Central memory CD8-positive, alpha-beta T cell (primary cell): ENCODE results near the gene SAMSN1.

Source experiments
- ATAC-seq: fragments of 150-1000 bp; cut with Tn5 transposase; replicated peaks from 2 replicates; pipeline ENCODE4 v1.10.0; 2022; ENCODE audit warnings: mild to moderate bottlenecking, moderate FRiP score, moderate number of reproducible peaks; ENCODE audit not compliant: poor library complexity, severe bottlenecking; ENCODE audit errors: extremely low read depth
- DNase-seq, 2 donors: peaks; one replicate each; pipeline ENCODE4 v3.0.0; 2021; ENCODE audit warnings: low spot score in 2 of 2
- H3K27ac Mint-ChIP-seq: one replicate; pipeline ENCODE4 v1.8.0; 2022; ENCODE audit warnings: low read depth, mild to moderate bottlenecking, moderate library complexity, mixed read lengths
- H3K27me3 Mint-ChIP-seq: one replicate; pipeline ENCODE4 v1.8.0; 2022; ENCODE audit warnings: mixed read lengths
- H3K36me3 Mint-ChIP-seq: one replicate; pipeline ENCODE4 v1.8.0; 2022; ENCODE audit warnings: mild to moderate bottlenecking, moderate library complexity, mixed read lengths; ENCODE audit not compliant: insufficient read depth
- H3K4me1 Mint-ChIP-seq: one replicate; pipeline ENCODE4 v1.8.0; 2022; ENCODE audit warnings: mixed read lengths
- H3K4me3 Mint-ChIP-seq: one replicate; pipeline ENCODE4 v1.8.0; 2022; ENCODE audit warnings: mild to moderate bottlenecking, moderate library complexity, mixed read lengths
- H3K9me3 Mint-ChIP-seq: one replicate; pipeline ENCODE4 v1.8.0; 2022; ENCODE audit warnings: mixed read lengths

SAMSN1 gene

GRCh38 chr21:14545906-14546480 lies at the start of gene SAMSN1:
Gene SAMSN1 (minus strand): TSS chr21:14546315. CDS start chr21:14546261, 54 bp downstream.
- ATAC-seq: peak; percentile 94
- peak within 1 kb of the TSS; percentile 99 for H3K27ac Mint-ChIP-seq
- peak within 1 kb of the TSS; percentile 79 for H3K4me3 Mint-ChIP-seq
- no peaks in the 10 kb centered on the region for H3K9me3 Mint-ChIP-seq
- no peaks in the 10 kb centered on the region for H3K27me3 Mint-ChIP-seq
- peak; percentile 39 to 72 for DNase-seq
- H3K36me3 Mint-ChIP-seq: peaks cover 20% of the 10 kb centered on the region
- peaks cover 58% of the 10 kb centered on the region for H3K4me1 Mint-ChIP-seq

DNA sequence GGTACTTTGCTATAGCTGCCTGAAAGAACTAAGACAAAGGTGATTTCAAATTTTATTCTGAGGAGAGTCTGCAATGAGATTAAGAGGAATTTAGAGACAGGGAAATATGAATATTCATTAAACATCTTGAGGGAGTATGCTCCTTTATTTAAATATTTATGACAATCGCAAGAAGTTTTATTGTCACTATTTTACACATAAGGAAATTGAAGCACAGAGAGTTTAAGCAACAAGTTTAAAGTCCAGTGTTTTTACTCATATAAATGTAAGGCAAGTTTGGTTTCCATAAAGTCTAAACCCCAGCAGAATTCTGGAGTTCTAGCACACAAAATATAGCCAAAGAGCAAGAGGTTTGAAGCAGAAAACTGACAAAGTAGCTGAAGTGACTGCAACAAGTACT lies 49.3 kb upstream of the SAMSN1 start:
- Mint-ChIP-seq H3K27me3 (no peaks in the 10 kb centered on the region), H3K4me1 (peaks cover 10% of the 10 kb centered on the region), H3K27ac (no peak overlapping the region), H3K36me3 (peaks cover 4% of the 10 kb centered on the region), H3K9me3 (peaks cover 11% of the 10 kb centered on the region), H3K4me3 (no peak overlapping the region)
- DNase-seq (no peak), ATAC-seq (no peak)

GRCh38 chr21:14594967-14595366 lies 48.9 kb upstream of the SAMSN1 start:
- Mint-ChIP-seq H3K27me3 (no peaks in the 10 kb centered on the region), H3K4me1 (peaks cover 10% of the 10 kb centered on the region), H3K27ac (peak overlapping the region; percentile 3), H3K9me3 (peaks cover 11% of the 10 kb centered on the region), H3K4me3 (no peak overlapping the region), H3K36me3 (peaks cover 4% of the 10 kb centered on the region)
- DNase-seq (no peak), ATAC-seq (no peak)

- DNase-seq (no peak), ATAC-seq (no peak)
- no peak overlapping the region for H3K27ac Mint-ChIP-seq
- peaks cover 11% of the 10 kb centered on the region for H3K9me3 Mint-ChIP-seq
- H3K4me3 Mint-ChIP-seq: no peak overlapping the region
- no peaks in the 10 kb centered on the region for H3K27me3 Mint-ChIP-seq
- peaks cover 4% of the 10 kb centered on the region for H3K36me3 Mint-ChIP-seq
- peaks cover 10% of the 10 kb centered on the region for H3K4me1 Mint-ChIP-seq
Observed at GRCh38 chr21:14593230-14593629, 47.1 kb upstream of the SAMSN1 start.

- Mint-ChIP-seq H3K27ac (peak overlapping the region; percentile 71), H3K4me3 (no peak overlapping the region), H3K9me3 (peaks cover 11% of the 10 kb centered on the region), H3K36me3 (peaks cover 4% of the 10 kb centered on the region), H3K27me3 (no peaks in the 10 kb centered on the region), H3K4me1 (peaks cover 10% of the 10 kb centered on the region)
- DNase-seq: no peak
- no peak for ATAC-seq
Observed at GRCh38 chr21:14592296-14593000, 46.3 kb upstream of the SAMSN1 start.

DNA sequence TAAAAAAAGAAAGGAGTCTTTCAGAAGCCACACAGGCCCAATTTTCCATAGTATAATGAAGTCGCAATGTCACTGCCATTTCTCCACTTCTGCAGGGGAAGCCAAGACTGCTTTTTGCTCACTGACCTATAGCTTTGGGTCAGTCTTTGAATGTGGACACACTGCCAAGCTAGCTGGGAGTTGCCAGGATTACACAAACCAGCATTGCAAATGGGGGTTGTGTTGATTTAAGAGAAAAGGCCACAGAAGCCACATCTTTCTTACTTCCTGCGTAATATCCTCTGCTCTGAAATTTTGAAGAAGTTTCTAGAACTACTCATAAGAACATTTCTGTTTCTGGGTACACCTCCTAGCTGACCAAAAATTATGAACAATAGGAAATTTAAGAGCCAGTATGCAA lies 45.8 kb upstream of the SAMSN1 start:
- Mint-ChIP-seq H3K27me3 (no peaks in the 10 kb centered on the region), H3K36me3 (peaks cover 4% of the 10 kb centered on the region), H3K27ac (peak overlapping the region; percentile 71), H3K9me3 (peaks cover 7% of the 10 kb centered on the region), H3K4me3 (peak overlapping the region; percentile 2), H3K4me1 (peaks cover 13% of the 10 kb centered on the region)
- DNase-seq: no peak
- peak; percentile 79 for ATAC-seq

DNA sequence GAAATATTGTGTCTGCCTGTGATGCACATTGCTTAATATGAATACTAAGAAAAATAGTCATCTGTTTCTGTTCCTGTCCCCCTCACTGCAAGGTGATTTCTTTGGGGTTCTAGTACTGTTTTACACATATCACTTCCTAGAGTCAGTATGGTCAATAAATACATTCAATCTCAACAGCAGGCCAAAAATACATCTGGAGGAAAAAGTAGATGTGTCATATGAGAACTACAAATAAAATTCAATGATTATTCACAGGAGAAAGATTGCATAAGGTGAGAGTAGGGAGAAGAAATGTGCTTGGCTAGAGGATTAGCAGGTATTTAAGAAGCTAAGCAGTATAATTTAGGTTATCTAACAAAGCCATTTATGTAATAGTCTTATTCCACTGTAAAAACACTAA lies 45.3 kb upstream of the SAMSN1 start:
- Mint-ChIP-seq H3K9me3 (peaks cover 5% of the 10 kb centered on the region), H3K4me1 (peaks cover 13% of the 10 kb centered on the region), H3K4me3 (peak overlapping the region; percentile 2), H3K27me3 (no peaks in the 10 kb centered on the region), H3K27ac (peak overlapping the region; percentile 71), H3K36me3 (peaks cover 4% of the 10 kb centered on the region)
- no peak for ATAC-seq
- no peak for DNase-seq

DNA sequence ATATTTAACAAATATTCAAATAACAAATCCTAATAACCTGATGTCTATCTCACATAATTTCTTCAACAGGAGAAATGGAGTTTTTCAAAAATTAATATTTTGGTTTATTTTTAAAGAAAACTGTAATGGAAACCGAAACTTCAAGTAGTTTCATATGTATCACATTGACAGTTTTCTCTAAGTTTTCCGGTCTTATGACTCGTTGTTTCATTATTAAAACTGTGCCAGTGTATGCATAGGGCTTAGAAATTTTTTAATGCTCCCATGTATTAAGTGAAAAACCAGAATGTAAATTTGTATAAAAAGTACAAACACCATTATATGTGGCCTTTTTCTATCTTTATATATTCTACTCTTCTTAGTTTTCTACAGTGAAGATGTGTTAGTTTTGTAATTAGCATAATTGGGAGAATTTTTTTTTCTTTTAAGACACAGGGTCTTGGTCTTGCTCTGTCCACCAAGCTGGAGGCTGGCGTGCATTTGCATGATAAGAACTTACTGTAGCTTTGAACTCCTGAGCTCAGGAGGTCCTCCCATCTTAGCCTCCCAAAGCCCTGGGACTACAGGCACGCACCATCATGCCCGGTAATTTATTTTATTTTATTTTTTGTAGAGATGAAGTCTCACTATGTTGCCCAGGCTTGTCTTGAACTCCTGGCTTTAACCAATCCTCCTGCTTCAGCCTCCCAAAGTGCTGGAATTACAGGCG lies 43.9 kb upstream of the SAMSN1 start:
- DNase-seq: no peak
- Mint-ChIP-seq H3K27ac (peak overlapping the region; percentile 97), H3K4me3 (peak overlapping the region; percentile 18)

DNA sequence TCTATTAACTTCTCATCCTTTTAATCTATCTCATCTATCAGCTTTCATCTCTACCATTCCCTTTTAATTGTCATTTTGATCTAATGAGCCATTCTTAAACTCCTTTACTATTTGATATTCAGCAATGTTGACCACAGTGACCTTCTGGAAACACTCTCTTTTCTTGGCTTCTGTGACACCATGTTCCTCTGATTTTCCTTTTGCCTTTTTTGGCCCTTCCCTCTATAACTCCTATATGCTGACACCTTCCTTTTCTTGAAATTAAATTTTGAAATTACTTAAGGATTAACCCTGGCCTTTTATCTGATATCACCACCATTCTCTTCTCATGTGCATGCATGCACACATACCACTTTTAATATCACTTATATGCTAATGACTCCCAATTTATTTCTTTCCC lies 41.2 kb upstream of the SAMSN1 start:
- Mint-ChIP-seq H3K27me3 (no peaks in the 10 kb centered on the region), H3K4me1 (peaks cover 13% of the 10 kb centered on the region), H3K9me3 (no peaks in the 10 kb centered on the region), H3K27ac (peak overlapping the region; percentile 7), H3K36me3 (peaks cover 4% of the 10 kb centered on the region), H3K4me3 (no peak overlapping the region)
- no peak for DNase-seq
- ATAC-seq: no peak

More for the DNA sequence above, 43.9 kb upstream of the SAMSN1 start:
- ATAC-seq: peak; percentile 72
- H3K27me3 Mint-ChIP-seq: no peaks in the 10 kb centered on the region
- H3K4me1 Mint-ChIP-seq: peaks cover 13% of the 10 kb centered on the region
- H3K9me3 Mint-ChIP-seq: peaks cover 5% of the 10 kb centered on the region
- H3K36me3 Mint-ChIP-seq: peaks cover 4% of the 10 kb centered on the region

- Mint-ChIP-seq H3K27ac (no peak overlapping the region), H3K36me3 (no peaks in the 10 kb centered on the region), H3K9me3 (no peaks in the 10 kb centered on the region), H3K4me3 (no peak overlapping the region), H3K27me3 (no peaks in the 10 kb centered on the region), H3K4me1 (peaks cover 4% of the 10 kb centered on the region)
- DNase-seq (no peak), ATAC-seq (no peak)
Observed at GRCh38 chr21:14585122-14585521, 39.0 kb upstream of the SAMSN1 start.

DNA sequence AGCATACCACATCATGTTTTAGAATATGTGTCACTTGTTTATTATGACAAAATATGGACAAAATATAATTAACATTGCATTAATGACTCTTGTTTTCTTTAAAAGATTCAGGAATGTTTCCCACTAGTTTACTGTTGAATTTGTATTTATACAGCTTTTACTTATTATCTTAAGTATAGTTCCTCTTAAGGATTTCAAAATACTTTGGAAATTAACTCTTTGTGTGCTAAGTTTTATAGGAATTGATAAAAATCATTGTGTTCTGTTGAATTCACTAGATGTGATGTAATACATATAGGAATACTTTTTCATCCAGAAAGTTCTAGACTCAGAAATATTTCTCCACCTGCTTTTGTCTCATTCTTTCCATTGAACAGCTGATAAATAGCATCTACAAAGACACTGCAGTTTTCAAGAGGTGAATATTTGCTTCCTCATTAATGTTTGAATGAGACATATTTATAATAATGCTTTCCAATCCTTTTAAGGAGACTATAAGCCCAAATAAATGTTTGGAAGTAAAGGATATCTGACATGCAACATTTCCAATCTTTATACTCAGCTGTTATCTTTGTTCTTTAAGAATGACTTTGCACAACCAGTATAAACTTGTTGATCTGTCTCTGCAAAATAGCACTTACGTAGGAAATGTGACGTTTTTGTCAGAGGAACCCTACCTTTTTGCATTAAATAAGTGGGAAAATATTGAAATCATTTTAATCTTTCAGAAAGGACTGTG lies 38.4 kb upstream of the SAMSN1 start:
- DNase-seq: no peak
- peaks cover 4% of the 10 kb centered on the region for H3K4me1 Mint-ChIP-seq
- H3K27me3 Mint-ChIP-seq: no peaks in the 10 kb centered on the region
- no peaks in the 10 kb centered on the region for H3K9me3 Mint-ChIP-seq
- no peak for ATAC-seq
- H3K4me3 Mint-ChIP-seq: no peak overlapping the region
- no peak overlapping the region for H3K27ac Mint-ChIP-seq
- H3K36me3 Mint-ChIP-seq: no peaks in the 10 kb centered on the region

DNA sequence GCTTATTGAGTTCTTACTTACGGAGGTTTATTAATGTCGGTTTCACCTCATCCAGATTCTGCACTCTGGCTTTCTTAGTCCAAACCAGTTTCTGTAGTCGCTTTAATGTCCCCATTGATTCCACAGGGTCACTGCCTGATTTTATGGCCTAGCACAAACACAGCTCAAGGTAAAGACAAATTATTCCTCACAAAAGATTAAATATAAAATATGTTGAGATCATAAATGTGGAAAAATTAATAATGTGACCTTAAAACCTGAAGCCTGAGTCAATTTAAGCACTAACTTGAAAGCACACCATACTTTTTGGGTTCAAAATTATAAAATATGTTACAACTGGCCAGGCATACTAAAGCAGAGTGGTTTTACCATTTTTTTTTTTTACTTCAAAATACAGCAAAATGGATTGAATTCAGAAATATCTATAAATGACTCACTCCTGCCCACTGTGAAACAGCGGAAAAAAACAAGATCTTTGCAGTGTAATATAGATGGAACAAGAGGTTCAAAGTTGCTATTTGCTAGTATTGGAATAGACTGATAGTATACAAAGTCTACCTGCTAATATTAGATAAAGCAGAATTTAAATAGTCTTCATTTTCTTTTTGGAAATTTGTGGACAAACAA lies 37.6 kb upstream of the SAMSN1 start:
- no peaks in the 10 kb centered on the region for H3K27me3 Mint-ChIP-seq
- peaks cover 4% of the 10 kb centered on the region for H3K4me1 Mint-ChIP-seq
- no peak overlapping the region for H3K4me3 Mint-ChIP-seq
- no peak for DNase-seq
- H3K27ac Mint-ChIP-seq: no peak overlapping the region
- H3K36me3 Mint-ChIP-seq: no peaks in the 10 kb centered on the region
- ATAC-seq: no peak
- no peaks in the 10 kb centered on the region for H3K9me3 Mint-ChIP-seq
